Adrenal gland (tissue), 12 donors: ENCODE measurements around the gene MUC15. TPM values are rescaled to one million over a fixed set of nuclear protein-coding genes. Genes with fewer than 3 reads are reported as not detected.

ENCODE experiments used
- DNase-seq, 7 donors: peaks; one replicate each; pipeline ENCODE4 v3.0.0-alpha.2; 2019 to 2020
- H3K27ac ChIP-seq, 5 donors: fragments of 200-600 bp; sonication (generic) in 4 of 5; 1 replicate in 3 of 5; 2 replicates in 2 of 5; pipeline versions ENCODE4 v1.5.1 to v1.8.0; 2016 to 2020; ENCODE audit warnings: mild to moderate bottlenecking in 1 of 5
- H3K27me3 ChIP-seq: fragments of 200-600 bp; 2 replicates; pipeline ENCODE4 v1.8.0; 2021
- H3K36me3 ChIP-seq, 2 donors: fragments of 200-600 bp; replicated peaks in 1 of 2; 1 replicate in 1 of 2; 2 replicates in 1 of 2; pipeline versions ENCODE4 v1.5.1 to v1.8.0; 2018 to 2022
- H3K4me1 ChIP-seq, 2 donors: fragments of 200-600 bp; replicated peaks in 1 of 2; 1 replicate in 1 of 2; 2 replicates in 1 of 2; pipeline versions ENCODE4 v1.5.1 to v1.8.0; 2018 to 2021
- H3K4me3 ChIP-seq, 4 donors: fragments of 200-600 bp; sonication (generic) in 3 of 4; one replicate each; pipeline ENCODE4 v1.5.1; 2016 to 2018
- H3K9me3 ChIP-seq, 3 donors: fragments of 200-600 bp; sonication (generic) in 1 of 3; replicated peaks in 1 of 3; 1 replicate in 2 of 3; 2 replicates in 1 of 3; pipeline versions ENCODE4 v1.5.1 to v1.8.0; 2016 to 2021
- CTCF ChIP-seq, 6 experiments: fragments of 450-650 bp in 4 of 6; fragments of 200-600 bp in 2 of 6; sonication (generic) in 1 of 6; IDR thresholded peaks; 1 replicate in 5 of 6; 2 replicates in 1 of 6; pipeline versions ENCODE4 v1.5.1 to v1.8.0; 2016 to 2021; ENCODE audit warnings: antibody characterized with exemption in 6 of 6, mild to moderate bottlenecking in 2 of 6, moderate library complexity in 1 of 6
- POLR2A ChIP-seq, 2 donors: fragments of 450-650 bp; IDR thresholded peaks; one replicate each; pipeline ENCODE4 v1.6.1; 2017; ENCODE audit warnings: antibody characterized with exemption in 2 of 2, mild to moderate bottlenecking in 2 of 2, moderate library complexity in 1 of 2
- WGBS, 4 donors: extraction: QIAGEN DNeasy Blood & Tissue Kit in 2 of 4; methylation state at CpG; one replicate each; pipeline versions ENCODE4 v1.1.5 to v1.1.7; 2013 to 2017; 5-methylcytosine and 5-hydroxymethylcytosine counted together
- intact Hi-C, 2 donors: fragments of 100-400 bp; cut with DNase I; formaldehyde crosslinking; loops; one replicate each; pipeline versions ENCODE4 v1.14.1 to v1.15.0; 2022 to 2023
- polyA plus RNA-seq, 3 donors: library from polyadenylated mRNA; stranded (reverse); fragments of 200-250 nt in 2 of 3; fragments of 350-450 nt in 1 of 3; fragmentation: Illumina TruSeq in 1 of 3; extraction: RNeasy Lipid Tissue Mini Kit (QIAGEN cat#74804) in 1 of 3; gene quantifications; one replicate each; pipeline ENCODE4 v1.2.3, GENCODE V29; 2013 to 2014
- total RNA-seq, 9 donors: library from RNA; depleted of rRNA in 4 of 9; stranded (reverse); fragments of >200 nt in 4 of 9; fragments of 120-200 nt in 1 of 9; fragmentation: NEBNext Ultra II Directional in 1 of 9; extraction: Animal tissue kit (Norgen Biotek cat#: 25700) in 1 of 9; gene quantifications; one replicate each; pipeline versions ENCODE4 v1.1.0 to v1.2.4, GENCODE V29; 2013 to 2023
- donor health status: healthy with polysubstance abuse.
- donor health status: Bipolar disorder and iron deficiency.
- donor health status: DM: yes; HTN: yes; CAD: no.
- donor health status: DM: no; HTN: no; CAD: no.
- donor health status: DM: no; HTN: no; CAD: no.
- donor health status: DM: yes; HTN: yes; CAD: no.

Gene MUC15
- total and polyA plus RNA-seq, 12 donors = 0.07 to 0.95 (median 0.32) TPM; not detected in 7

- H3K36me3 ChIP-seq = no peaks in the 10 kb centered on the region
- no peaks in the 10 kb centered on the region for H3K27me3 ChIP-seq
- intact Hi-C loops = no loop called here
- no peak overlapping the region for H3K27ac ChIP-seq
- no peak overlapping the region for H3K4me3 ChIP-seq
- TF ChIP-seq CTCF (IDR thresholded peaks at IDR 0.05) = no peak
- TF ChIP-seq POLR2A (IDR thresholded peaks at IDR 0.05) = no peak
- no peaks in the 10 kb centered on the region for H3K4me1 ChIP-seq
- no peaks in the 10 kb centered on the region for H3K9me3 ChIP-seq
- 26 to 44% (median 38%) methylated on average over 3 of the region's 3 CpGs for whole genome bisulfite sequencing, 4 donors
- no peak for DNase-seq
Observed at GRCh38 chr11:26580929-26581328, 8.9 kb upstream of the MUC15 start.

- DNase-seq = no peak
- no peak overlapping the region for H3K4me3 ChIP-seq
- TF ChIP-seq POLR2A (IDR thresholded peaks at IDR 0.05) (no peak), CTCF (IDR thresholded peaks at IDR 0.05) (no peak)
- no peaks in the 10 kb centered on the region for H3K4me1 ChIP-seq
- no peak overlapping the region for H3K27ac ChIP-seq
- no peaks in the 10 kb centered on the region for H3K36me3 ChIP-seq
- WGBS, 4 donors = 50 to 80% (median 65%) methylated on average over 2 of the region's 2 CpGs
- no peaks in the 10 kb centered on the region for H3K27me3 ChIP-seq
- intact Hi-C loops = no loop called here
- no peaks in the 10 kb centered on the region for H3K9me3 ChIP-seq
Observed at GRCh38 chr11:26579683-26580082, 7.6 kb upstream of the MUC15 start.

GRCh38 chr11:26578998-26579661, 7.1 kb upstream of the MUC15 start:
- Histone ChIP-seq H3K4me3 (no peak overlapping the region), H3K27me3 (no peaks in the 10 kb centered on the region), H3K36me3 (no peaks in the 10 kb centered on the region), H3K27ac (no peak overlapping the region), H3K4me1 (no peaks in the 10 kb centered on the region), H3K9me3 (no peaks in the 10 kb centered on the region)
- WGBS, 4 donors = 41 to 55% (median 47%) methylated on average over 1 of the region's 1 CpG
- intact Hi-C loops = no loop called here
- TF ChIP-seq CTCF (IDR thresholded peaks at IDR 0.05) (no peak), POLR2A (IDR thresholded peaks at IDR 0.05) (no peak)
- DNase-seq = no peak

GRCh38 chr11:26575946-26576345, 3.9 kb upstream of the MUC15 start:
- DNase-seq = no peak
- no peaks in the 10 kb centered on the region for H3K4me1 ChIP-seq
- H3K4me3 ChIP-seq = no peak overlapping the region
- H3K27me3 ChIP-seq = no peaks in the 10 kb centered on the region
- no peaks in the 10 kb centered on the region for H3K36me3 ChIP-seq
- intact Hi-C loops = no loop called here
- no peak overlapping the region for H3K27ac ChIP-seq
- no peaks in the 10 kb centered on the region for H3K9me3 ChIP-seq
- TF ChIP-seq CTCF (IDR thresholded peaks at IDR 0.05) (no peak), POLR2A (IDR thresholded peaks at IDR 0.05) (no peak)
- WGBS, 4 donors = 53 to 62% (median 59%) methylated on average over 5 of the region's 5 CpGs
